GM12878 (cell line): ENCODE data around the gene EXOSC2.

Source experiments
- CREB1 ChIP-seq: IDR thresholded peaks from 2 replicates; pipeline ENCODE4 v1.6.1; 2012; ENCODE audit warnings: low read depth, mild to moderate bottlenecking, inconsistent platforms
- CTCF ChIP-seq, 3 experiments: IDR thresholded peaks in 2 of 3; conservative IDR thresholded peaks in 1 of 3; 2 replicates each; pipeline ENCODE4 v1.5.1; 2011; ENCODE audit warnings: low read depth in 3 of 3, low read length in 3 of 3, mild to moderate bottlenecking in 3 of 3, control low read depth in 2 of 3, moderate library complexity in 2 of 3, inconsistent platforms in 1 of 3, mixed read lengths in 1 of 3; ENCODE audit not compliant: control insufficient read depth in 2 of 3, insufficient read depth in 1 of 3; ENCODE audit errors: extremely low read depth in 1 of 3
- EP300 ChIP-seq, 2 experiments: fragments of 150-350 bp in 1 of 2; IDR thresholded peaks; 2 replicates each; pipeline ENCODE4 v1.6.1; 2011 to 2012; ENCODE audit warnings: low read depth in 2 of 2, low read length in 2 of 2, borderline replicate concordance in 1 of 2, improper control_type of control experiment in 1 of 2, inconsistent platforms in 1 of 2; ENCODE audit not compliant: control insufficient read depth in 1 of 2
- HDAC6 ChIP-seq: fragments of 200-600 bp; sonication (generic); IDR thresholded peaks from one replicate; pipeline ENCODE4 v1.8.0; 2017; ENCODE audit warnings: antibody characterized with exemption; ENCODE audit not compliant: unreplicated experiment
- POLR2A ChIP-seq: IDR thresholded peaks from 2 replicates; pipeline ENCODE4 v1.6.1; 2011; ENCODE audit warnings: low read depth, mild to moderate bottlenecking, low read length
- RAD21 ChIP-seq: IDR thresholded peaks from 2 replicates; pipeline ENCODE4 v1.6.1; 2011; ENCODE audit warnings: mild to moderate bottlenecking, low read depth, low read length, moderate library complexity; ENCODE audit not compliant: insufficient read depth
- SIN3A ChIP-seq: IDR thresholded peaks from 2 replicates; pipeline ENCODE4 v1.6.1; 2012; ENCODE audit warnings: low read depth, low read length, improper control_type of control experiment
- SP1 ChIP-seq: IDR thresholded peaks from one replicate; pipeline ENCODE4 v1.6.1; 2011; ENCODE audit warnings: low read depth, low read length
- SREBF1 ChIP-seq: IDR thresholded peaks from 2 replicates; pipeline ENCODE4 v1.6.1; 2012; ENCODE audit warnings: mild to moderate bottlenecking, low read length
- ZNF592 ChIP-seq: fragments of 450-650 bp; IDR thresholded peaks from 2 replicates; pipeline ENCODE4 v1.6.1; 2017; ENCODE audit warnings: mild to moderate bottlenecking, moderate library complexity
- ZZZ3 ChIP-seq: IDR thresholded peaks from 2 replicates; pipeline ENCODE4 v1.6.1; 2011; ENCODE audit warnings: low read depth; ENCODE audit not compliant: control insufficient read depth, insufficient read length
- TF ChIP-seq, protein P1 (sequence below): fragments of 450-650 bp; formaldehyde crosslinking; IDR thresholded peaks from 2 replicates; pipeline ENCODE4 v1.4.0; 2020; ENCODE audit warnings: mild to moderate bottlenecking, moderate library complexity

GRCh38 chr9:130715270-130715669, 21.7 kb downstream of the EXOSC2 start:
- TF ChIP-seq SIN3A (no peak), SREBF1 (no peak), SP1 (no peak), RAD21 (no peak), POLR2A (no peak), EP300 (IDR thresholded peaks at IDR 0.05; ENCODE audit: borderline replicate concordance in 1 of 2, control insufficient read depth in 1 of 2, low read depth in 2 of 2, low read length in 2 of 2) (no peak), HDAC6 (no peak), CTCF (IDR thresholded peaks at IDR 0.05 in 2 of 3, conservative IDR thresholded peaks at IDR 0.05 in 1 of 3; ENCODE audit: control insufficient read depth in 2 of 3, extremely low read depth in 1 of 3, insufficient read depth in 1 of 3, low read depth in 3 of 3, low read length in 3 of 3) (no peak), ZZZ3 (no peak), ZNF592 (no peak), CREB1 (no peak)
- TF ChIP-seq, protein P1, sequence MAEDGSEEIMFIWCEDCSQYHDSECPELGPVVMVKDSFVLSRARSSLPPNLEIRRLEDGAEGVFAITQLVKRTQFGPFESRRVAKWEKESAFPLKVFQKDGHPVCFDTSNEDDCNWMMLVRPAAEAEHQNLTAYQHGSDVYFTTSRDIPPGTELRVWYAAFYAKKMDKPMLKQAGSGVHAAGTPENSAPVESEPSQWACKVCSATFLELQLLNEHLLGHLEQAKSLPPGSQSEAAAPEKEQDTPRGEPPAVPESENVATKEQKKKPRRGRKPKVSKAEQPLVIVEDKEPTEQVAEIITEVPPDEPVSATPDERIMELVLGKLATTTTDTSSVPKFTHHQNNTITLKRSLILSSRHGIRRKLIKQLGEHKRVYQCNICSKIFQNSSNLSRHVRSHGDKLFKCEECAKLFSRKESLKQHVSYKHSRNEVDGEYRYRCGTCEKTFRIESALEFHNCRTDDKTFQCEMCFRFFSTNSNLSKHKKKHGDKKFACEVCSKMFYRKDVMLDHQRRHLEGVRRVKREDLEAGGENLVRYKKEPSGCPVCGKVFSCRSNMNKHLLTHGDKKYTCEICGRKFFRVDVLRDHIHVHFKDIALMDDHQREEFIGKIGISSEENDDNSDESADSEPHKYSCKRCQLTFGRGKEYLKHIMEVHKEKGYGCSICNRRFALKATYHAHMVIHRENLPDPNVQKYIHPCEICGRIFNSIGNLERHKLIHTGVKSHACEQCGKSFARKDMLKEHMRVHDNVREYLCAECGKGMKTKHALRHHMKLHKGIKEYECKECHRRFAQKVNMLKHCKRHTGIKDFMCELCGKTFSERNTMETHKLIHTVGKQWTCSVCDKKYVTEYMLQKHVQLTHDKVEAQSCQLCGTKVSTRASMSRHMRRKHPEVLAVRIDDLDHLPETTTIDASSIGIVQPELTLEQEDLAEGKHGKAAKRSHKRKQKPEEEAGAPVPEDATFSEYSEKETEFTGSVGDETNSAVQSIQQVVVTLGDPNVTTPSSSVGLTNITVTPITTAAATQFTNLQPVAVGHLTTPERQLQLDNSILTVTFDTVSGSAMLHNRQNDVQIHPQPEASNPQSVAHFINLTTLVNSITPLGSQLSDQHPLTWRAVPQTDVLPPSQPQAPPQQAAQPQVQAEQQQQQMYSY = no peak
